Upper lobe of left lung (tissue), 4 donors: Measurements from ENCODE around the gene ABHD5.

Experiments
- POLR2A ChIP-seq, 4 donors: fragments of 450-650 bp; IDR thresholded peaks; one replicate each; pipeline ENCODE4 v1.5.1; 2016 to 2017; ENCODE audit warnings: antibody characterized with exemption in 4 of 4, mild to moderate bottlenecking in 2 of 4
- TF ChIP-seq, protein P1 (sequence below), 6 experiments: fragments of 450-650 bp in 4 of 6; fragments of 200-600 bp in 2 of 6; sonication (generic) in 2 of 6; IDR thresholded peaks; one replicate each; pipeline ENCODE4 v1.5.1; 2016 to 2019; ENCODE audit warnings: antibody characterized with exemption in 6 of 6

DNA sequence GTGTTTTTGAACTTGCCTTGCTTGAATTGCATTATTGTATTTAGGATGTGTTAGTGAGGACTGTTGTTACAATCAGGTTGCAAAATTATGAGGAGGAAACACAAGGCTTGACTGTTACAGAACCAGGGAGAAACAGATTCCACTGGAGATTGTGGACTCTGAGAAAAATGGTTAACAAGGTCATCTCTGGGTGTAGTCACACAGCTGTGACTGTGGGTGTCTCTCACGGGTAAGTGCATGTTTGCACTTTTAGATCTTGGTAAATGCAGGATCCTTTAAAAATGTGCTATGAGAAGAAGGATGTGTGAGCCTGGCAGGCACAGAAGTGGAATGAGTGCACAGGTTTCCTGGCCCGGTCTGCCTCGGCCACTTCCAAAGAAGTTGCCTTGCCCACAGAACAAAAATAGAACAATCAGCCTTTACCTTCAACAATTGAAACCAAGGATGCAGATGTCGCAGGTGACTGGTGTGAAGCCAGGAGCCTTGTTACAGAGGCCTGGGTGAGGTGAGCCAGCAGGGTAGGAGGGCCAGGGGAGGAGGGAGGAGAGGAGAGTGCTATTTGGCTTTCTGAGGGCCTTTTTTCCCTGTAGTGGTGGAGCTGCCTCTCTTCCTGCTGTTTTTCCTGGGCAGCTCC is 68.0 kb downstream of the ABHD5 start:
- TF ChIP-seq, protein P1, sequence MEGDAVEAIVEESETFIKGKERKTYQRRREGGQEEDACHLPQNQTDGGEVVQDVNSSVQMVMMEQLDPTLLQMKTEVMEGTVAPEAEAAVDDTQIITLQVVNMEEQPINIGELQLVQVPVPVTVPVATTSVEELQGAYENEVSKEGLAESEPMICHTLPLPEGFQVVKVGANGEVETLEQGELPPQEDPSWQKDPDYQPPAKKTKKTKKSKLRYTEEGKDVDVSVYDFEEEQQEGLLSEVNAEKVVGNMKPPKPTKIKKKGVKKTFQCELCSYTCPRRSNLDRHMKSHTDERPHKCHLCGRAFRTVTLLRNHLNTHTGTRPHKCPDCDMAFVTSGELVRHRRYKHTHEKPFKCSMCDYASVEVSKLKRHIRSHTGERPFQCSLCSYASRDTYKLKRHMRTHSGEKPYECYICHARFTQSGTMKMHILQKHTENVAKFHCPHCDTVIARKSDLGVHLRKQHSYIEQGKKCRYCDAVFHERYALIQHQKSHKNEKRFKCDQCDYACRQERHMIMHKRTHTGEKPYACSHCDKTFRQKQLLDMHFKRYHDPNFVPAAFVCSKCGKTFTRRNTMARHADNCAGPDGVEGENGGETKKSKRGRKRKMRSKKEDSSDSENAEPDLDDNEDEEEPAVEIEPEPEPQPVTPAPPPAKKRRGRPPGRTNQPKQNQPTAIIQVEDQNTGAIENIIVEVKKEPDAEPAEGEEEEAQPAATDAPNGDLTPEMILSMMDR (IDR thresholded peaks at IDR 0.05) = no peak
- no peak for TF ChIP-seq POLR2A (IDR thresholded peaks at IDR 0.05)
